HT1080 (cell line): ENCODE results near the gene HSBP1L1. TPM values are rescaled to one million over a fixed set of nuclear protein-coding genes. Genes with fewer than 3 reads are reported as not detected.

ENCODE experiments used
- DNase-seq: peaks from one replicate; pipeline ENCODE4 v3.0.0-alpha.2; 2015; ENCODE audit warnings: low read depth
- polyA plus RNA-seq, 2 experiments: library from polyadenylated mRNA; depleted of rRNA; stranded (reverse); fragments of >200 nt; gene quantifications; 2 replicates each; pipeline ENCODE4 v1.2.3, GENCODE V29; 2015
- total RNA-seq: library from RNA; depleted of rRNA; stranded (reverse); fragments of >200 nt; shearing (Covaris generic); gene quantifications from 2 replicates; pipeline ENCODE4 v1.2.3, GENCODE V29; 2014; rRNA removed

HSBP1L1 gene
- not detected in 2 replicates for total RNA-seq
- 0.60 and 2.5 TPM in 2 replicates for polyA plus RNA-seq (2015; cell fraction: cytosol; rRNA removed)
- polyA plus RNA-seq (2015; cell fraction: nucleus; rRNA removed), result 0.35 and 2.2 TPM in 2 replicates

- DNase-seq, result no peak
Observed at GRCh38 chr18:79964330-79965118, at the start of gene HSBP1L1. TSS of gene HSBP1L1 (plus strand) at chr18:79964643. CDS start at chr18:79964736, 93 bp downstream.

- DNase-seq, result no peak
Observed at GRCh38 chr18:79915161-79916127, 49.0 kb upstream of the HSBP1L1 start.

- DNase-seq, result no peak
Observed at GRCh38 chr18:79916128-79916494, 48.3 kb upstream of the HSBP1L1 start.

- DNase-seq, result no peak
Observed at GRCh38 chr18:79916546-79917168, 47.8 kb upstream of the HSBP1L1 start.

GRCh38 chr18:79917169-79917852 lies 47.1 kb upstream of the HSBP1L1 start:
- no peak for DNase-seq

- no peak for DNase-seq
Observed at GRCh38 chr18:79917853-79918614, 46.4 kb upstream of the HSBP1L1 start.

GRCh38 chr18:79918615-79919011 lies 45.8 kb upstream of the HSBP1L1 start:
- no peak for DNase-seq

GRCh38 chr18:79919089-79919488 lies 45.4 kb upstream of the HSBP1L1 start:
- no peak for DNase-seq

GRCh38 chr18:79921984-79922965 lies 42.2 kb upstream of the HSBP1L1 start:
- DNase-seq, result no peak

GRCh38 chr18:79922971-79923411 lies 41.5 kb upstream of the HSBP1L1 start:
- DNase-seq, result no peak

- no peak for DNase-seq
Observed at GRCh38 chr18:79923896-79924585, 40.4 kb upstream of the HSBP1L1 start.

- DNase-seq, result no peak
Observed at GRCh38 chr18:79924814-79925731, 39.4 kb upstream of the HSBP1L1 start.

- no peak for DNase-seq
Observed at GRCh38 chr18:79926306-79926705, 38.1 kb upstream of the HSBP1L1 start.

- no peak for DNase-seq
Observed at GRCh38 chr18:79926715-79927606, 37.5 kb upstream of the HSBP1L1 start.

GRCh38 chr18:79927607-79928562 lies 36.6 kb upstream of the HSBP1L1 start:
- DNase-seq, result no peak
